Epithelial cell of prostate (primary cell): ENCODE data around the gene YIPF6.
A peak's percentile ranks its signal among the peaks of the same experiment; 100 is the strongest.
"Not testable (repeated sequence)": the region's sequence is repeated elsewhere in the genome, so short reads cannot be mapped to it uniquely, and the experiment has no call there.

Experiments used
- DNase-seq: peaks from one replicate; pipeline ENCODE4 v3.0.0-alpha.2; 2011; ENCODE audit warnings: low read depth, low spot score
- H3K27ac ChIP-seq: fragments of 450-650 bp; 2 replicates; pipeline ENCODE4 v1.5.1; 2017; ENCODE audit warnings: mild to moderate bottlenecking

YIPF6 gene, protein sequence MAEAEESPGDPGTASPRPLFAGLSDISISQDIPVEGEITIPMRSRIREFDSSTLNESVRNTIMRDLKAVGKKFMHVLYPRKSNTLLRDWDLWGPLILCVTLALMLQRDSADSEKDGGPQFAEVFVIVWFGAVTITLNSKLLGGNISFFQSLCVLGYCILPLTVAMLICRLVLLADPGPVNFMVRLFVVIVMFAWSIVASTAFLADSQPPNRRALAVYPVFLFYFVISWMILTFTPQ

GRCh38 chrX:68498508-68499379 lies at the start of gene YIPF6:
YIPF6 (plus strand) TSS chrX:68499051; CDS start chrX:68499067, 16 bp downstream.
- peak within 1 kb of the TSS; percentile 78 for H3K27ac ChIP-seq
- no peak for DNase-seq

GRCh38 chrX:68451720-68452119 lies 47.1 kb upstream of the YIPF6 start:
- no peak for DNase-seq
- no peak overlapping the region for H3K27ac ChIP-seq

GRCh38 chrX:68454476-68455150 lies 44.2 kb upstream of the YIPF6 start:
- no peak for DNase-seq
- no peak overlapping the region for H3K27ac ChIP-seq

GRCh38 chrX:68455151-68455510 lies 43.7 kb upstream of the YIPF6 start:
- H3K27ac ChIP-seq = no peak overlapping the region
- DNase-seq = no peak

- no peak for DNase-seq
- no peak overlapping the region for H3K27ac ChIP-seq
Observed at GRCh38 chrX:68461093-68461492, 37.8 kb upstream of the YIPF6 start.

DNA sequence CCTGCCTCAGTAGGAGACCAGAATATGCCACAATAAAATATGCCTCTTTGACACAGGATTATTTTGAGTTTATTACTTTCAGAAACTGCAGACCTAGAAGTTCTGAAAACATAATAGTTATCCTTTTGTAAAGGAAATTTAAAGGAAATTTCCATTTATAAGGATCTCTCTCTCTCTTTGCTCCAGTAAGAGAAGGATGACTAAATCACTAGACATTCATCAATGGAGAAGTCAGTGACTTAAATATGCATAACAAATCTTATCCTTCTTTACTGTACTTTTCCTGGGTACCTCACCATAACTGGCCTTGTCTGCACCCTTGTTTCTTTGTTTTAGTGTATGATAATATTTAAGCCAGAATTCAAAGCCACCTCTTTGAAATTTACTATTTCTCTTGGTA lies 37.3 kb upstream of the YIPF6 start:
- H3K27ac ChIP-seq = peak overlapping the region; percentile 18
- no peak for DNase-seq

GRCh38 chrX:68462197-68462596 lies 36.7 kb upstream of the YIPF6 start:
- peak overlapping the region; percentile 18 for H3K27ac ChIP-seq
- DNase-seq = no peak

- peak overlapping the region; percentile 18 for H3K27ac ChIP-seq
- no peak for DNase-seq
Observed at GRCh38 chrX:68462653-68463052, 36.2 kb upstream of the YIPF6 start.

DNA sequence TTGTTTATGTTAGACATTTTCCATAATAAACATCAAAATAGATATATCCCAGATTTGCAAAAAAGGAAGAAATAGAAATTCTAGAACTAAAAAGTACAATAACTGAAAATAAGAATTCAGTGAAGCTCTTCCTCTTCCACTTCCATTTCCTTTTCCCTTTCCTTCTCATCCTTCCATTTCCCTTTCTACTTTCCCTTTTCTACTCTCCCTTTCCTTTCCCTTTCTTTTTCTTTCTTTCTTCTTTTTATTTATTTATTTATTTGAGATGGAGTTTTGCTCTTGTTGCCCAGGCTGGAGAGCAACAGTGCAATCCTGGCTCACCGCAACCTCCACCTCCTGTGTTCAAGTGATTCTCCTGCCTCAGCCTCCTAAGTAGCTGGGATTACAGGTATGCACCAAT lies 35.0 kb upstream of the YIPF6 start:
- no peak for DNase-seq
- no peak overlapping the region for H3K27ac ChIP-seq

DNA sequence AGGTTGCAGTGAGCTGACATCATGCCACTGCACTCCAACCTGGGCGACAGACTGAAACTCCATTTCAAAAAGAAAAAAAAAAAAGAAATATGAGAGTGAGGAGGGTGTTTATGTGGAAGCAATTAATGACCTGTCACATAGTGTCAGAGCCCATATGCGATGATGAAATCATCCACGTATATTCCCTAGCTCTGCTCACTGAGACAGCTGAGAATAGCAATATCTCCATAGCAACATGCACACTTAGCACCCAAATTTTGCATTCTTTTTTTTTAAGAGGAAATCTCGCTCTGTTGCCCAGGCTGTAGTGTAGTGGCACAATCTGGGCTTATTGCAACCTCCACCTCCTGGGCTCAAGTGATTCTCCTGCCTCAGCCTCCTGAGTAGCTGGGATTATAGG lies 34.1 kb upstream of the YIPF6 start:
- no peak for DNase-seq
- H3K27ac ChIP-seq = no peak overlapping the region

DNA sequence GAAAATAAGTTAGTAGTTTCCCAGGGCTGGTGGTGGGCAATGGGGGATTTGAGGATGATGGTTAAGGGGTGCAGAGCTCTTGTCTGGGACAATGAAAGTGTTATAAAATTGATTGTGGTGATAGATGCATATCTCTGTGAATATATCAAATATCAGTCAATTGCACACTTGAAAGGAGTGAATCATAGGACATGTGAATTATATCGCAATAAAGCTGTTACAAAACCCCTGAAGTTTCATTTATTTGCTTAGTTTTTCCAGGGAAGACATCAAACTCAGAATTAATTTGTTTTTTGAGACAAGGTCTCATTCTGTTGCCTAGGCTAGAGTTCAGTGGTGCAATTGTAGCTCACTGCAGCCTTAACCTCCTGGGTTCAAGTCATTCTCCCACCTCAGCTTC lies 17.9 kb upstream of the YIPF6 start:
- H3K27ac ChIP-seq = no peak overlapping the region
- DNase-seq = no peak

GRCh38 chrX:68486198-68486597 lies 12.7 kb upstream of the YIPF6 start:
- not testable (repeated sequence) for DNase-seq, H3K27ac ChIP-seq

DNA sequence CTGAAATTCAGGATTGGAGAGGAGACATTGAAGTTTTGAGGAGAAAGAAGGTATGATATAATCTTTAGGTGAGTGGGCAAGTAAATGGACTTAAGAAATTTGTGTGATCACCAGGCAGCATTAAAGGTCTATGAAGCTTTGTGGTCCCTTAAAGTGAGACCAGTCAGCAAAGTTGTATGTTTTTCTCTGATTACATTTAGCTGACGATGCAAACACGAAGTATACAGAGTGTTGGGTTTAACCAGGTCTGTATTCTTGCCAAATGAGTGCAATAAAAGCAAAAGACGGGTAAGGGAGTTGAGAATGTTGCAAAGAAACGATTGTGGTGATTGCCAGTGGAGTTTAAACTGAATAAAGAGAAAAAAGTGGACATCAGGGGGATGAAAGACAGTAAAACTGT lies 11.6 kb upstream of the YIPF6 start:
- no peak overlapping the region for H3K27ac ChIP-seq
- no peak for DNase-seq

DNA sequence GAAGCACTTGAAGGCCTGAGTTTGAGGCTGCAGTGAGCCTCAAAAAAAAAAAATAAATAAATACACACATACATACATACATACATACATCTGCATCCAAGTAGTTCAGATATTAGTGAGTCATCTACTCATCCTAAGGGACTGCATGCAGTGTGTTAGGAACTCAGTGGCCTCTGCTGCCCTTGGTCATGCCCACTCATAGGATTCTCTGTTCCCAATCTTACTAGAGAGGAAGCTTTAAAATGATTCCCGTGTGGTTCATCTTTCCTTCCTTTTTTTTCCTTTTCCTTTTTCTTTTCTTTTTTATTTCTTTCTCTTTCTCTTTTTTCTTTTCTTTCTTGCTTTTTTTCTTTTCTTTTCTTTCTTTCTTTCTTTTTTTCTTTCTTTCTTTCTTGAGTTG lies 10.9 kb upstream of the YIPF6 start:
- no peak overlapping the region for H3K27ac ChIP-seq
- DNase-seq = no peak

- no peak overlapping the region for H3K27ac ChIP-seq
- DNase-seq = no peak
Observed at GRCh38 chrX:68488657-68489056, 10.2 kb upstream of the YIPF6 start.

DNA sequence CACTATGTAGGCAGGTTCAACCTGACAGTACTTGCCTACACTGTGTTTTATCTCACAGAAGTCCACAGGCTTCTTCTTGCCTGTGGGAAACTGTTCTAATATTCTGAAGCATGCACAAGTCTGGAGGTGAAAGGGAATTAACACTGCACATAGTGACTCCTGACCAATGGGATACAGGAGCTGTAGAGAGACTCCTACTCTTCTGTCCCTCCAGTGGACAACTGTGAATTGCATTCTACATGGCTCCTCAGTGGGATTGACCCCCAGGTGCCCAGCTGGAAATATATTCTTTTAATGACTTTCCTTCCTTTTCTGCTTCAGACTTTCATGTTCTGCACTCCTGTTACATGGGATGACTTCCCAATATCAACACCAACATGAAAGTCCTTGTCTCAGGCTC lies 8.2 kb upstream of the YIPF6 start:
- H3K27ac ChIP-seq = no peak overlapping the region
- no peak for DNase-seq

- no peak for DNase-seq
- no peak overlapping the region for H3K27ac ChIP-seq
Observed at GRCh38 chrX:68492583-68492982, 6.3 kb upstream of the YIPF6 start.

- H3K27ac ChIP-seq, DNase-seq: not testable (repeated sequence)
Observed at GRCh38 chrX:68493776-68494175, 5.1 kb upstream of the YIPF6 start.

DNA sequence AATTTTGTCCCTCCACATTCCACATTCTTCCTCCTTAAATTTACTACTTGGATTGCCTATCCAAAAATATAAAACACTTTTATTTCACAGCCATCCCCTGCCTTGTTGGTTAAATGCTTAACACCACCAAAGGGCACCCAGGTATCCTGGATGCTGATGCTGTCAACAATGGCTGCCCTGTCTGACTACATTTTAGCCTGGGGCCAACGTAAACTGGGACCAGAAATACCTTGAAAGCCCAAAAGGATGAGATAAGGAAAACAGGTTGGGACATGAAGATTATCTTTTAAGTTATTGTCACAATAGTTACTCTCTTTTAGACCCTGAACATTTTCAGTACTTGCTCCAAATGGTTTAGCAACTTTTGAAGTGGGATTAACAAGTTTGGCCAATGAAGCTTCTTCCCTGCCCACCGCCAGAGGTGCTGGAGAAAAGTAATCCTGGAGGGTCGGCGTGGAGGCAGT lies 775 bp upstream of the YIPF6 start:
- H3K27ac ChIP-seq = peak overlapping the region; percentile 78
- no peak for DNase-seq

- no peak for DNase-seq
Observed at GRCh38 chrX:68499543-68500504, 973 bp downstream of the YIPF6 start.

More at GRCh38 chrX:68499543-68500504, 973 bp downstream of the YIPF6 start:
- peak overlapping the region; percentile 78 for H3K27ac ChIP-seq
